Measurements from ENCODE around the gene SPR.

- TF ChIP-seq YY1 (IDR thresholded peaks at IDR 0.05; ENCODE audit: insufficient read depth, insufficient read length) (no peak), SUZ12 (IDR thresholded peaks at IDR 0.05; ENCODE audit: extremely low read depth, insufficient read depth, insufficient read length) (no peak)
Measured at GRCh38 chr2:72933646-72934151, 46.5 kb downstream of the SPR start.

Measured in NT2/D1 (cell line).